Uterus (tissue), 2 donors: ENCODE data around the gene MRFAP1.

Experiments
- CTCF ChIP-seq, 4 experiments: fragments of 200-600 bp in 2 of 4; fragments of 450-650 bp in 2 of 4; sonication (generic) in 2 of 4; IDR thresholded peaks; one replicate each; pipeline ENCODE4 v1.5.1; 2016 to 2019; ENCODE audit warnings: antibody characterized with exemption in 4 of 4, mild to moderate bottlenecking in 2 of 4, moderate library complexity in 1 of 4
- POLR2A ChIP-seq, 2 donors: fragments of 450-650 bp; IDR thresholded peaks; one replicate each; pipeline ENCODE4 v1.6.1; 2016; ENCODE audit warnings: antibody characterized with exemption in 2 of 2, mild to moderate bottlenecking in 1 of 2, moderate library complexity in 1 of 2

DNA sequence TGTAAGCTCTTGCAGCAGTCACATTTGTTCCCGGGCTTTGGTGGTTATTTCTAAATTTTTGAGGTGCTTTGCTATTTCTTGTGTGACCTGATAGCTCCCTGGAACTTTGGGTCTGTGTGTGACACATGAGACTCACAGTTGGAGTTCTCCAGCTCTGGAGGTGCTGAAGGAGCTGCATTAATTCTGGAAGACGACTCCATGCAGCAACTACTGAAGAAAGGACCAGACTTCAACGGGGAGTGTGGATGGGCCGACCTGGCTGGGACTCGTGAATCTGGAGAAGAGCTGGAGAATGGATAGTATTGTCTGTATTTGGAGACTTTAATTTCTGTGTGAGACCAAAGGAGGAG is 1.5 kb downstream of the MRFAP1 start:
- TF ChIP-seq POLR2A (IDR thresholded peaks at IDR 0.05) (no peak), CTCF (IDR thresholded peaks at IDR 0.05) (no peak)
